GM18861 (cell line): ENCODE results near the gene NPM1.
A peak's percentile ranks its signal among the peaks of the same experiment; 100 is the strongest.
"Not testable (repeated sequence)": the region's sequence is repeated elsewhere in the genome, so short reads cannot be mapped to it uniquely, and the experiment has no call there.

Source experiments
- ATAC-seq: cut with Tn5 transposase; IDR thresholded peaks from one replicate; pipeline ENCODE4 v1.9.1; 2021; ENCODE audit not compliant: unreplicated experiment

NPM1 gene

GRCh38 chr5:171410181-171410580 is 22.5 kb downstream of the NPM1 start:
- no peak for ATAC-seq

- no peak for ATAC-seq
These were observed 24.5 kb downstream of the NPM1 start for GRCh38 chr5:171412186-171412585.

- no peak for ATAC-seq
These were observed 25.7 kb downstream of the NPM1 start for GRCh38 chr5:171413153-171413910.

GRCh38 chr5:171413993-171414392 is 26.3 kb downstream of the NPM1 start:
- not testable (repeated sequence) for ATAC-seq

GRCh38 chr5:171415115-171415730 is 27.6 kb downstream of the NPM1 start:
- ATAC-seq = no peak

GRCh38 chr5:171416160-171417049 is 28.8 kb downstream of the NPM1 start:
- no peak for ATAC-seq

GRCh38 chr5:171418316-171418981 is 30.8 kb downstream of the NPM1 start:
- peak; percentile 50 for ATAC-seq

- ATAC-seq = peak; percentile 30
These were observed 31.5 kb downstream of the NPM1 start, which contains the start of gene FGF18 for GRCh38 chr5:171418982-171419687. TSS of gene FGF18 (plus strand) at chr5:171419647. CDS start at chr5:171420200, 553 bp downstream.

GRCh38 chr5:171419688-171420430 is 32.2 kb downstream of the NPM1 start:
- ATAC-seq = peak; percentile 16

GRCh38 chr5:171420431-171421241 is 33.0 kb downstream of the NPM1 start:
- ATAC-seq = no peak

GRCh38 chr5:171421331-171422262 is 33.9 kb downstream of the NPM1 start:
- no peak for ATAC-seq

GRCh38 chr5:171422495-171422894 is 34.8 kb downstream of the NPM1 start:
- ATAC-seq = no peak

GRCh38 chr5:171422902-171423663 is 35.4 kb downstream of the NPM1 start:
- no peak for ATAC-seq

- ATAC-seq = no peak
These were observed 37.1 kb downstream of the NPM1 start for GRCh38 chr5:171424726-171425125.

- ATAC-seq = no peak
These were observed 38.1 kb downstream of the NPM1 start for GRCh38 chr5:171425596-171426244.

- no peak for ATAC-seq
These were observed 38.6 kb downstream of the NPM1 start for GRCh38 chr5:171426266-171426665.
